GM18517 (cell line): ENCODE measurements around the gene ASRGL1.

Experiments used
- ATAC-seq: cut with Tn5 transposase; IDR thresholded peaks from one replicate; pipeline ENCODE4 v1.9.1; 2021; ENCODE audit warnings: mild to moderate bottlenecking, moderate library complexity; ENCODE audit not compliant: unreplicated experiment

Gene ASRGL1

DNA sequence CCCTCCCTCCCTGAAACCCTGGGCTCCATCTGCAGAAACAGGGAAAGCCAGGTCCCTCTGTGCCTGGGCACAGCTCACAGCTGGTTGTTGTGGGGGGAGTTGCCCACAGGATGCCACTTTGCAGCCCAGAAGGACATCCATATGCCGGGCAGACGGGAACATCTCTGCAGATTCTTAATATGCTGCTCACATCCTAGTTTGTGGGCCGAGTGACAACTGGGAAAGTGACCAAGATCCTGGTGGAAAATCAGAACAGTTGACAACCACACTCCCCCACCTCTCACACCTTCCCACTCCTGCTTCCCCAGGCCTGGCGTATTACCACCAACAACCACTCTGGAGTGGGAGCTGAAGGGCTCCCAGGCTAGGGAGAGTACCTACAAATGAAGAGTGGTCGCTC, 74.3 kb downstream of the ASRGL1 start:
- no peak for ATAC-seq

DNA sequence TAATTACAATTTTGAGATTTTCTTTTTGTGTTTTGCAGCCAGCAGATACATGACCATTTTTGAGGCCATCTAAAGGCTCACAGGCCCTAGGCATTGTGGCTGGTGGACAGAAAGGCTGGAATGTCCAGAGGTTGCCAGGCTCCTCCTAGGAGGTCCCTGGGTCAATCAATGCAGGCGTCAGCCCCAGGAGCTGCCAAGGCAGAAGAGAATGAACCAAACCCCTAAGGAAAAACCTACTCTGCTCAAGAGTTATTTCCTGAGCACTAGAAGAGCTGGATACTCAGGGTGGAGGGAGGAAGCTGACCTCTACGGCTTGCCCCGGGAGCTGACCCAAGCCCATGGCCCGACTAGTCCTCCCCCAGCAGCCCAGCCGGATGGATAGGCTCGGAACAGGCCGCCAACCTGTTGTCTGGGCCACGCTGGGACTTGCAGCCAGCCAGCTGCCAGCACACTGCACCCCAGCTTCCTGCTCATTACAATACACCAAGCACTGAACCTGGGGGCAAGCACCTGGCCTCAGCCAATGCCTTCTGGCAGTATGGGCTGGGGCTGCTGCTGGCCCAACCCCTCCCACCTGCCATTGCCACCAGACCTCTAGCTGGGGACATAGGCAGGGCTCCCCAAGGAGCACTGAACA, 75.9 kb downstream of the ASRGL1 start:
- ATAC-seq = no peak

DNA sequence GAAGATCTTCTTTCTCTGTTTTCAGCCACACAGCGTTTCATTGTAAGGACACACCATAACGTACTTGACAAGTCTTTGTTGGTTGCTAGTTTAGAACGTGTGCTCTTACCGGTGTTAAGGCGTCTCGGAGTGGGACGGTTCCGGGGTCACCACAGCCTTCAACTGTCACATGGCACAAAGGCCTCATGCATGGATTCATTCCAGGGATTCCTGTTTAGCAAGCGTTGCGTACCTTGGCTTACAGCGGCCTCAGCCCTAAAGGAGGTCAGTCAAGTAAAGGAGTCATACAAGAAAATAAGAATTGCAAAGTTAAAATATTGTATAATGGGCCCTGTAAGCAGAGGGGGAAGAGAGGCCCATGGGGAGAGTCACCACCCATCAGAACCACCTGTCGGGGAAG, 79.3 kb downstream of the ASRGL1 start:
- no peak for ATAC-seq

DNA sequence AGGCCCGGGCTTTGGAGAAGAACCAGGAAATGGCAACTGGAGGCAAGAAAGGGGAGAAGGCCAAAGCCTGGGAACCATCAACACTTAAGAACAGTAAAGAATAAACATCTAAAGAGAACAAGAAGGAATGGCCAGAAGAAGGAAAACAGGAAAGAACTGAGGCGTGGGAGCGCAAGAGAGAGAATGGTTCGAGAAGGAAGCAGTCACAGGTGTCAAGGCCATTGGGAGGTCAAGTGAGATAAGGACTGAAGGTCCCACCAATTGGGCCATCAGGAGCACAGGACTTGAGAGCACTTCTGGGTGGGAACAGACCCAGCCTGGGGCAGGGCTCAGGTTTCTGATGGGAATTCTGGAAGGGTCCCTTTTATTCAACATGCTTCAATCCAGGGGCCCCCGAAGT, 80.9 kb downstream of the ASRGL1 start:
- ATAC-seq = no peak

DNA sequence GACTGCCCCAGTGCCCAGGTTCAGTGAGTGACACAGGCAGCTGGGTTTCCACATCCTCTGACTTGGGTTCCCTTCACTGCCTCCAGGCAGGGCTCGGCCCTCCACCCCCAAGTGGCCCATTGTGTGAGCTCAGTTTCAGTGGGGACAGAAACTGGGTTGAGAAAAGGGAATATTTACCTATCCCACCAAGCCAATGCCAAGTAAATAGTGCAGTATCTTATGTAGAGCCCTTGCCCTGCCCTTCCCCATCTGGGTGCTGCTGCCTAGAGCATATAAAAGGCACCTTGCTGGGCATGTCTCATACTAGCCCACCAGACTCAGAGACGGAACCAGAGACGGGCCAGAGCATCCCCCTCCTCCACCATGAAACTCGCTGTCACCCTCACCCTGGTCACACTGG, 81.5 kb downstream of the ASRGL1 start, which contains the start of gene SCGB1A1:
Gene SCGB1A1, plus strand, starts transcription at position 301 of the 400 bp plus-strand sequence. Its CDS starts 63 bp downstream, at position 364.
- no peak for ATAC-seq

DNA sequence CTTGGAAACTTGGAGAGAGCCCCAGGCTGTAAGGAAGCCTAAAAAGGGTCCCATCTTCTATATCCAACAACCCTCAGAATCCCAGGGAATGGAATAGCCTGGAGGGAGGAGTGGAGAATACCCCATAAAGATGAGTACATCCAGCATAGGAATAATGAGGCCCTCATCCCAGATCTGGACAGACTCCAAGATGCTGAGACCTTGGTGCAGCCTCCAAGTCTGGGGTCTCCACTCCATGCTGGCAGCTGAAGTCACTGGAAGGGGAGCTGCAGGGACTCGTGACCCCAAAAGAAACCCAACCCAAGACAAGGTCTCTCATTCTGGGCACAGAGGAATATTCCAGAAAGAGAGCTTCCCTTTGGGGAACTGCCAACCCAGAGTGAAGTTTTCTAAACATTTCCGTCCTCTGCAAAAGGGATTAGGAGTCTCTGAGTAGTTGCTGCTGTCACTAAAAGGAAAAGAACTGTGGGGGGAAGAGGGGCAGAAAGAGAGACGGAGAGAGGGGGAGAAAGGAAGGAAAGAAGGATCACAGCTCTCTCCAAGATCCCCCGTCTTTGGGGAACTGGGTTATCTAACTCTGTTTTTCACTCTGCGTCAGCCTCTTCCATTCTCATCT, 82.2 kb downstream of the ASRGL1 start:
- no peak for ATAC-seq

DNA sequence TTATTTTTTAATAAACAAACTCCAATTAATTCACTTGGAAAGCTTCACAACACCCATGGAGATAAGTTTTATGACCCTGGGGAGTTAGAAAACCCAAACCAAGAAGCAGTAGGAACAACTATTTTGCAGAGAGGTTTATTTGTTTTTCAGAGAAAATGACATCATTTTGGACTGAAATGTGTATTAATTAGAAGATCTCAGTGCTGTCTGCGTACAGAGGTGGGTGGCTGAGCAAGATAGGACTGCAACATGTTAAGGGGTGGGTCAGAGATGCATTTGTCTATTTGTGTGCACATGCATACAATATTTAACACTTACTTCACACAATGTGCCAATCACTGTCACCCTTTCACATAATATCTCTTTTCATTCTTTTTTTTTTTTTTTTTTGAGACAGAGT, 82.7 kb downstream of the ASRGL1 start:
- ATAC-seq = no peak

DNA sequence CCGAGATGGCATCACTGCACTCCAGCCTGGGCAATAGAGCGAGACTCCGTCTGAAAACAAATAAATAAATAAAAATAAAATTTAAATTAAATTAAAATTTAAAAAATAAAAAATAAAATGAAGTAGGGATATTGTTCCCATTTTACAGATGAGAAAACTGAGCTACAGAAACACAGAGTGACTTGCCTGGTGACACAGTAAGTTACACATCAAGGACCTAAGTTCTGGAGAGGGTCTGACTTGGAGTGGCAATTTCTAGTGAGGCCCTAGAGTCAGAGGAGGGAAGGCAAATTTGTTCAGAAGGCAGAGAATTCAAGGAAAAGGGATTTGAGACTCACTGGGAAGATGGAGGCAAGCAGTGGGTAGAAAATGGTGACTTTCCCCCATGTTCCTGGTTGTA, 83.6 kb downstream of the ASRGL1 start:
- ATAC-seq = no peak

DNA sequence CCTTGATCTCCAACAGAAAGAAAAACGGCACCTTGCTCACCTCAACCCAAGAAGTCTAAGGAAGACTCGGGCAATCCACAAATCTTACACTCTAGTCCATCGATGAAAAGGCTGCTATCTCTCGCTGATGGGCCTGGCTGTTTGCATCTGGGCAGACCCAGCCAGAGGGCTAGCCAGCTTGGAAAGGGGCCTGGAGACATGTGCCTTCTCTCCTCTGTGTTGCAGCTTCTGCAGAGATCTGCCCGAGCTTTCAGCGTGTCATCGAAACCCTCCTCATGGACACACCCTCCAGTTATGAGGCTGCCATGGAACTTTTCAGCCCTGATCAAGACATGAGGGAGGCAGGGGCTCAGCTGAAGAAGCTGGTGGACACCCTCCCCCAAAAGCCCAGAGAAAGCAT, 84.7 kb downstream of the ASRGL1 start:
- no peak for ATAC-seq

DNA sequence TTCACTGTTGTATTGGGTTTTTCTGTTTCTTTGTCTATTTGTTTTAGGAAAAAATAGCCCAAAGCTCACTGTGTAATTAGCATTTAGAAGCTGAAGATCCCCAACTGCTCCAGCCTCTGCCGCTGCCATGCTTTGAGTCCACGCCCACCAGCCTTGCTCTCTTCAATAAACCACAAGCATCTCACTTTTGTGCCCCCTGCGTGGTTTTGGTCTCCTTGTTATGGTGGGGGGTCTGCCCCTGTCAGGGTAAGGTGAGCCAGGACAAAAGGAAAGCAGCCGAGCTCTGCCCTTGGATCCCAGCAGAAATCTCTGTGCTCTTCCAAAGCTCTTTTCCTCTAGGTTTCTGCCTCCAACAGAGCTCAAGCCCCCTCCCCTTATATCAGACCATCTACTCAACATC, 85.8 kb downstream of the ASRGL1 start:
- ATAC-seq = no peak

DNA sequence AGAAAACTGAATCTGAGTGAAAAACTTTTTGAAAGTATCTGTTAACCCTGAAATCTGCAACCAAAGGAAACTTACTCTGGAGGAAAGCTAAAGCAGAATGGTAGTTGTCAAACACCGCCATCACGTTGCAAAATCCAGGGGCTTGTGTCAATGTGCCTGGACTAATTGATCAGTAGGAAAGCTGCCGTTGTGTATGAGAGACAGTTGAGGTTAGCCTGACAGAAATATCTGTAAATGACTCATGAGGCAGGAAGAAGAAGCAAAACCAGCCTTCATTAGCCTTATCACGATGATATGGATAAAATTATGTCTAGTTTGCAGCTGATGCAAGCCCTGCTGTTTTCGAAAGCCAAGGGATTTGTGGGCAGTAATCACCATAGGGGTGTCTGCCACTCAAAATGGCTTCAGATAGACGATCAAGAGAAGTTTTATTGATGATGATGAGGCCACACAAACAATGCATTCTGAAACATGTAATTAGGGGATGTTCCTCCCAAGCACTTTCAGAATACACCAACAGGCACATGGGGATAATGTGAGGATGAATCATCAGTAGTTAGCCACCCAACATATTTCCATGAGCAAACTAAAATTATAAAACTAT, 90.5 kb downstream of the ASRGL1 start:
- ATAC-seq = no peak

DNA sequence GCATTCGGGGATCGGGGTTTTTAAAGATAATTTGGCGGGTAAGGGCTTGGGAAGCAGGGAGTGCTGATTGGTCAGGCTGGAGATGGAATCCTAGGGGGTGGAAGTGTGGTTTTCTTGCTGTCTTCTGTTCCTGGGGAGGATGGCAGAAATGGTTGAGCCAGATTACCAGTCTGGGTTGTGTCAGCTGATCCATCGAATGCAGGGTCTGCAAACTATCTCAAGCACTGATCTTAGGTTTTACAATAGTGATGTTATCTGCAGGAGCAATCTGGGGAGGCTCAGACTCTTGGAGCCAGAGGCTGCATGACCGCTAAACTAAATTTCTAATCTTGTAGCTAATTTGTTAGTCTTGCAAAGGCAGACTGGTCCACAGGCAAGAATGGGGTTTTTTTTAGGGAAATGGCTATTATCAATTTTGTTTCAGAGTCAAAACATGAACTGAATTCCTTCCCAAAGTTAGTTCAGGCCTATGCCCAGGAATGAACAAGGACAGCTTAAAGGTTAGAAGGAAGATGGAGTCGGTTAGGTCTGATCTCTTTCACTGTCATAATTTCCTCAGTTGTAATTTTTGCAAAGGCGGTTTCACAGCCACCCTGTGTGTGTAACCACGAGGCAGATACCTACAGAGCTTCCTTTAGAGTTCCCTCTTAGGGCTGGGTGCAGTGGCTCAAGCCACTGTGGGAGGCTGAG, 91.8 kb downstream of the ASRGL1 start:
- ATAC-seq = no peak

DNA sequence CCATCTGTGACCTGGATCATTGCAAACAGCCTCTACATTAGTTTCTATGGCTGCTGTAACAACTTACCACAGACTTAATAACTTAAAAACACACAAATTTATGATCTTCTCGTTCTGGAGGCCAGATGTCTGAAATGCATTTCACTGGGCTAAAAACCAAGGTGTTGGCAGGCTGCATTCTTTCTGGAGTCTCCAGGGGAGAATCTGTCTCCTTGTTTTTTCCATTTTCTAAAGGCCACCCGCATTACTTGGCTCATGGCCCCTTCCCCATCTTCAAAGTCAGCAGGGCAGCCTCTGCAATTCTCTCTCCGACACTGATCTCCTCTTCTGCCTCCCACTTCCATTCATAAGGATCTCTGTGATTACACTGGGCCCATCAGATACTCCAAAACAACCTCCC, 93.2 kb downstream of the ASRGL1 start:
- no peak for ATAC-seq

DNA sequence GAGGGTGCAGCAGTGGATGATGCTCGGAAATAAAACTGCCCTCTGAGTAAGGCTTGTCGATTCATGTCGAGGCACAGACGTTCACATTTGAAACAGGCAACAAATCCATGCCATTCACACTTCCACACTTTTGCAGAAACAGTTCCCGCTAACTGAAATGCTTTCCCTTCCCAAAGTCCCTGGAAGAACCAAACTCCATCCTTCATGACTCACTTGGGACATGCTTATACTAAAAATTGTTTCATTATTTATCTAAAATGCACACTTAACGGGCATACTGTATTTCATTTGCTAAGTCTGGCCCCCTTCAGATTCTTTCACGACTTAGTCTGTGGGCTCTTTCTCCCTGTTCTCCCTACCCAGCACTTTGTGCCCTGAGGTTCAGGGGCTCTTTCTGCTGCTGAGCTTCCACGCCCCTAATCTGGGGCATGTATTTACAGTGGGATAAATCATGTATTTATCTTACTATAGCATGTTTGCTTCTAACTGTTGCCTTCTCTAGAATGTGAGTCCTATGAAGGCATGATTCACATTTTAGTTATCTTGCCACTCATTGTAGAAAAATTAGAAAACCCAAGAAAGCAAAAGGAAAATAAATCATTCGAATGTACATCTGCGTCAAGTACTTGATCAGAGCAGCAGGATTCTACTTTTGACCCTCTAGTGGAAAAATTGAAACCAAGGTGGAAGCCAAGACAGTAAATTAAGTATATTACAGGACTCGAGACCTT, 94.1 kb downstream of the ASRGL1 start:
- no peak for ATAC-seq

DNA sequence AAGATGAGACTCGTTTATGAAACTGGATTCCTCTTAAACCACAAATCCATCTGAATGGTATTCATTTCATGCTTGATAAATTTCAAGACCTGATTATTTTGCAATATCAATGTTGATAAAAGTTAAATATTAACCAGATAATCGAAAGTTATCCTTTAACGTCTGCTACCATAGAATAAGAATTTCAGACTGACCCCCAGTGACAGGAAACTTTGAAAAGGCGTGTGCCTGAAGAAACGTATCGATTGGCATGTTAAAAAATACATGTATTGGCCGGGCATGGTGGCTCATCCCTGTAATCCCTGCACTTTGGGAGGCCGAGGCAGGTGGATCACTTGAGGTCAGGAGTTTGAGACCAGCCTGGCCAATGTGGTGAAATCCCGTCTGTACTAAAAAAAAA, 95.4 kb downstream of the ASRGL1 start:
- no peak for ATAC-seq

DNA sequence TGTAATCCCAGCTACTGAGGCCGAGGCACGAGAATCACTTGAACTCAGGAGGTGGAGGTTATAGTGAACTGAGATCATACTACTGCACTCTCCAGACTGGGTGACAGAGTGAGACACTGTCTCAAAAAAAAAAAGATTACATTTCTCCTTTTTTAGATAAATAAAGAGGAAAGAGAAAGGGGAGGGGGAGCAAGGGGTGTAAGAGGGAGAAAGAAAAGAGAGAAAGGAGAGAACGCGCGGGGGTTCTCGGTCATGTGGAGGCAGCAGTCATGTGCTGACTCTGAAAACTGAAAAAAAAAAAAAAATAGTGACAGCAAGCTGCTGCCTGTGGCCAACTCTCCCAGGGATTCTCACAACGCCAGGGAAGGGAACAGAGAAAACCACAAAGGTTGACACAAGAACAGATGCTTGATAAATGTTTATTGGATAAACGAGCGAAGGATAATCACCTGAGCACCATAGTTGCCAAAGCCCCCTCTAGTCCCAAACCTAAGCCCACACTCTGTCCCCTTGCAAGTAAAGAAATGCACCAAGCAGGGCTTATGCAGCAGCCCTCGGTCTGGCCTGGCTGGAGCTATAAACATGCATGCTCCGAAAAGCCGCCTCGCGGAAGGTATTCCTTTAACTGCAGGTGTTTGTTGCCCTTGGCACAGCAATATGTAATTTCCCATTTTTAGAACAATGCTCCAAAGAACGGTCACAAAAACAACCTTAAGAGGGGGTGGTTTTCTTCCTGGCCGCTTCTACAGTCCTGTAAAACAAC, 96.1 kb downstream of the ASRGL1 start:
- ATAC-seq = no peak

DNA sequence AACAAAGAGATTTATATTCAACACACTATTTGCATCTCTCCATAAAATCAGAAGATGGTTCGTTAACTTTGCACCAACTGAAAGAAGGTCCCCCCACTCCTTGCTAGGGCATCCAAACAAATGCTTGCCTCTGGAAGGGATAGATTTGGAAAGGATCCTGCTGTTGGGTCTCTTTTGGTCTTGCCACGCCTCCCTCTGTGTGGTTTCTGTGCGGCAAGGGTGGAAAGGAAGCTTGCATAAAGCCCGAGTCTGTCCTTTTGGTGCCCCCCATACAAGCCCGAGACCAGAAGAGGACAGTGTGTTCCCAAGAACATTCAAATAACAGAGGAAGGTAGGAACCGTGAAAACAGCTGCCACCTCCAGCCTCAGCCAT, 96.6 kb downstream of the ASRGL1 start:
- ATAC-seq = no peak

DNA sequence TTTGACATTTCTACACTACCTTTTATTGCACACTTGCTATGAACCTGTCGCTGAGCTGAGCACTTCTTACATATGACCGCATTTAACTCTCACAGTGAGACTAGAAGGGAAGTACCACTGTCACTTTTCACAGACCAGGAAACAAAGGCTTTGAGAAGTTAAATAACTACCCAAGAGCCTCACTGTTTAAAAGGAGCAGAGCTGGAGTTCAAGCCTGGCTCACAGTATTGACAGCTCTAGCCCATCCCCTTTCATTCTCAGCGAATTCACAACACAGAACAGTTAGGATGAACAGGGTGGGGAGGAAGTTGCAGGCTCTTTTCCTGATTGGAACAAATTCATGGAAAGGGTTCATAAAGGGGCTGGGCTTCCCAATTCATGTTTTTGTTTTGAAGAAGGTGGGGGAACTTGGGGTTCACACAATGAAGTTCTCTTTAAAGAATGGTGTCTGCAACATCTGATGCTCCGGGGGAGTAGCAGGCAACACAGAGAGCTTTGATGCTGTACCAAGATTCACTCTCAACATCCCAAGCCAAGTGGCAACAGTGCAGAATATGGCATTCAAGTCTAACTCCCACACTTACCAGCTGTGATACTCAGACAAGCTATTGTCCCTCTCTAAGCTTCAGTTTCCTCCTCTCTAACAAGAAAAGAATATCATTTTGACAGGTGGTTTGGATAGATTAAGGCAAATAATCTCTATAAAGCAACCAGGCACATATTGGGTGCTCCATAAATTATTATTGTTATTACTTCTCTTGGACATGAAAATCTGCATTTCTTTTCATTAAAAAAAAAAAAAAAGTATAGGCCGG, 98.8 kb downstream of the ASRGL1 start:
- ATAC-seq = no peak

DNA sequence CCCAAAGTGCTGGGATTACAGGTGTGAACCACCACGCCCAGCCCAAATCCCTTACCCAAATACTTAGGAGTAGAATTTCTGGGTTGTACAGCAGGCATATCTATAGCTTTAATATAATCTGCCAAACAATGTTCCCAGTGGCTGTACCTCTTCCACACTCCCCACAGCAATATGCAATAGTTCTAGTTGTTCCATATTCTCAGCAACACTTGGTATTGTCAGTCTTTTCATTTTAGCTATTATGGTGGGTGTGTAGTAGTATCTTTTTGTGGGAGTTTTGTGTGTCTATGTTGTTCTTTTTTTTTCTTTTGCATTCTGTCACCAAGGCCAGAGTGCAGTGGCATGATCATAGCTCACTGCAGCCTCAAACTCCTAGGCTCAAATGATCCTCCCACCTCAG, 100.4 kb downstream of the ASRGL1 start:
- no peak for ATAC-seq

DNA sequence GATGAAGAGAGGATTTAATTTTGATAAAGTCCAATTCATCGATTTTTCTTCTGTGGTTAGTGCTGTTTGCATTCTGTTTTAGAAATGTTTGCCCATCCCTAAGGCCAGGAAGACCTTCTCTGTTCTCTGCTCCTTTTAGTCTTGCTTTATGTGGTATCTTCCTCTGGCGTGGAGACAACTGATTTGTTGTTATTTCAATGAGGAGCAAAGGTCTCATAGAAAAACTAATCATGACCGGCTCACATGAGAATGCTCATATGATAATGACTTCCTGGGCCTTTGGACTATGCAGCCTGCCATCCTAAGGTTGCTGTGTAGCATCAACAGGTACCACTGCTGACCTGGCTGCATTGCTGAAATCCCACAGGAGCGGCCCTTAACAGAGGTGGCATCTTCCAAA, 101.4 kb downstream of the ASRGL1 start:
- ATAC-seq = no peak
